Measurements from ENCODE around the gene GPR37L1.

GPR37L1 gene, protein sequence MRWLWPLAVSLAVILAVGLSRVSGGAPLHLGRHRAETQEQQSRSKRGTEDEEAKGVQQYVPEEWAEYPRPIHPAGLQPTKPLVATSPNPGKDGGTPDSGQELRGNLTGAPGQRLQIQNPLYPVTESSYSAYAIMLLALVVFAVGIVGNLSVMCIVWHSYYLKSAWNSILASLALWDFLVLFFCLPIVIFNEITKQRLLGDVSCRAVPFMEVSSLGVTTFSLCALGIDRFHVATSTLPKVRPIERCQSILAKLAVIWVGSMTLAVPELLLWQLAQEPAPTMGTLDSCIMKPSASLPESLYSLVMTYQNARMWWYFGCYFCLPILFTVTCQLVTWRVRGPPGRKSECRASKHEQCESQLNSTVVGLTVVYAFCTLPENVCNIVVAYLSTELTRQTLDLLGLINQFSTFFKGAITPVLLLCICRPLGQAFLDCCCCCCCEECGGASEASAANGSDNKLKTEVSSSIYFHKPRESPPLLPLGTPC

DNA sequence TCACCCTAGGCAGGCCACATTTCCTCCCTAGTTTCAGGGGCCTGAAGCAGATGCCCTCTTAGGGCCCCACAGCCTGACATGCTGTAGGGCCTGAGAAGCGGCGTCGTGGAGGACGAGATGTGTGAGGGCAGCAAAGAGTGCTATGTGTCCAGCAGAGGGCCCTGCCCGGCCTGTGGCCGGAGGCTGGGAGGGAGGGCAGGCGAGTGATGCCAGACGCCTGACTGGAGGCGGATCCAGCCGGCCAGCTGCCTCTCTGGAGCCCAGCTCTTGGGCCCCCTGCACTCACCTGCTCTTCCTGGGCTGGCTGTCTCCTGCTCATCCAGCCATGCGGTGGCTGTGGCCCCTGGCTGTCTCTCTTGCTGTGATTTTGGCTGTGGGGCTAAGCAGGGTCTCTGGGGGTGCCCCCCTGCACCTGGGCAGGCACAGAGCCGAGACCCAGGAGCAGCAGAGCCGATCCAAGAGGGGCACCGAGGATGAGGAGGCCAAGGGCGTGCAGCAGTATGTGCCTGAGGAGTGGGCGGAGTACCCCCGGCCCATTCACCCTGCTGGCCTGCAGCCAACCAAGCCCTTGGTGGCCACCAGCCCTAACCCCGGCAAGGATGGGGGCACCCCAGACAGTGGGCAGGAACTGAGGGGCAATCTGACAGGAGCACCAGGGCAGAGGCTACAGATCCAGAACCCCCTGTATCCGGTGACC is at the start of gene GPR37L1:
TSS of gene GPR37L1 (plus strand) at position 279 of the 697 bp plus-strand sequence. CDS start at position 326, 47 bp downstream.
- no peak within 1 kb of the TSS for H3K4me3 ChIP-seq (ENCODE audit: low read length)
- TF ChIP-seq ZNF274 (IDR thresholded peaks at IDR 0.05; ENCODE audit: low read depth, low read length) = no peak

DNA sequence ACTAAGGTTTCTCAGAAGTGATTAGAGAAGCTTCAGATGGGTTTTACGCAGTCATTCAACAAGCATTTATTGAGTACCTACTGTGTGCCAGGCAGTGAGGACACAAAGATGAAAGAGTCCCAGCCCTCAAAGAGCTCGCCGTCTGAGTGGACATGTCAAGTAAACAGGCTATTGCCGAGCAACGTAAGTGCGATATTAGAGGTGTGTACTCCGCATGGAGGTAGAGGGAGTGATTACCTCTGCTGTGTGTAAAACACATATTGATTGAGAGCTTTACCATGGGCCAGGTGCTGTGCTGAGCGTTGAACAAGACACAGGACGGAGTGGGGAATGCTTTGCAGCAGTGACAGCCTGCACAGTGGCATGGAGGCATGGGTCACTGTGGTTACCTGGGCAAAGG is 49.5 kb upstream of the GPR37L1 start:
- no peak for TF ChIP-seq ZNF274 (IDR thresholded peaks at IDR 0.05; ENCODE audit: low read depth, low read length)
- H3K4me3 ChIP-seq (ENCODE audit: low read length) = no peak overlapping the region

DNA sequence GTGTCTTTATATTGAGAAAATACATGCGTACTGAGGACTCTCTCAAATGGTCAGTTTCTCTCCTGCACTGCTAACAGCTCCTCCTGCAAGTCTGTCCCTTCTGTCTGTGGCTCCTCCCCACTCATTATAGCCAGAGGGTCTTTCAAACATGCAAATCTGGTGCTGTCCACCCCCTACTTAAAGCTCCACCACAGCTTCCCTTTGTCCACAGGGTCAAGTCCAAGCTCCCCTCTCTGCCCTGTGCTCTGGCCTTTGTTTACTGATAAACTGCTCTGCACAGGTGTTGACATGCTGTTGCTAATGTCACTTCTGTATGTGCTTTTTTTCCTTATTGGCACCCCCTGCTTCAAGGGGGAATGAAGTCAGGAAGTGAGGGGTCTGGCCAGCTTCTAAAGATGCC is 47.7 kb upstream of the GPR37L1 start:
- no peak overlapping the region for H3K4me3 ChIP-seq (ENCODE audit: low read length)
- no peak for TF ChIP-seq ZNF274 (IDR thresholded peaks at IDR 0.05; ENCODE audit: low read depth, low read length)

DNA sequence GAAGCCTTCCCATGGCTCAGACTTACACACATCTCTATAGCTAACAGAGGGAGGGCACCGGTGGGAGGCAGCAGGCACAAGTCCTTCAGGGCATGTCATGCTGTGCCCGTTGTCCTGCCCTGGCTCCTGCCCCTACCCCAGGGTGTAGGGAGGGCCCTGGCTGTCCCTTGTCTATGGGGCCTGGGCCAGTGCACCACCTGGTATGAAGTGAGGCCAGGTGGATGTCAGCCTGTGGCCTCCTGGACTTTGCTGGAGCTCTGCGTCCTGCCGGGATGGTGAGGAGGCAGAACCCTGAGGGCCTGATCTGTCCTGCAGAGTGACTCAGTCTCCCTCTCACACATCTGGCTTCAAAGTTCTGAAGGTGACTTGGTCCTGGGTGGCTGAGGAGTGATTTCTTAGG is 47.3 kb upstream of the GPR37L1 start:
- no peak for TF ChIP-seq ZNF274 (IDR thresholded peaks at IDR 0.05; ENCODE audit: low read depth, low read length)
- no peak overlapping the region for H3K4me3 ChIP-seq (ENCODE audit: low read length)

DNA sequence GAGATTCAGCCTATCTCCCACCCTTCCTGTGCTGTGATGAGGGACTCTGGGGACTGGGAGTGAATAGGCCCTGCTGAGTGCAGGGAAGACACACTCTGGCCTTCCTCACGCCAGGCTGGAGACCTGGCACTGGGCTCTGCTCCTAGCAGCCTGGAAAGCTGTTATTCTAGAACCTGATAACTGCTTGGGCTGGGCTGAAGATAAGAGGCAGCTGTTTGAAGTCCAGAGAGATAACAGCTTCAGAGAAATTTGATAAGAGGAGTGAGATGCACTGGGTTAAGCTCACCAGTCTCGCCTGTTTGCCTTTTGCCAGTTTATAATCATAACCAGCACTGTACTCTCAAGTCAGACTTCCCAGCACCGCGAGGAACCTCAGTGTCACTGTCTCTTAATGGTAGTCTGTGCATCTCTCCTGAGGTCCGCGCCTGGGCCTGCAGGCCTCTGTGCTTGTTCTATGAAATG is 46.6 kb upstream of the GPR37L1 start:
- no peak overlapping the region for H3K4me3 ChIP-seq (ENCODE audit: low read length)
- no peak for TF ChIP-seq ZNF274 (IDR thresholded peaks at IDR 0.05; ENCODE audit: low read depth, low read length)

DNA sequence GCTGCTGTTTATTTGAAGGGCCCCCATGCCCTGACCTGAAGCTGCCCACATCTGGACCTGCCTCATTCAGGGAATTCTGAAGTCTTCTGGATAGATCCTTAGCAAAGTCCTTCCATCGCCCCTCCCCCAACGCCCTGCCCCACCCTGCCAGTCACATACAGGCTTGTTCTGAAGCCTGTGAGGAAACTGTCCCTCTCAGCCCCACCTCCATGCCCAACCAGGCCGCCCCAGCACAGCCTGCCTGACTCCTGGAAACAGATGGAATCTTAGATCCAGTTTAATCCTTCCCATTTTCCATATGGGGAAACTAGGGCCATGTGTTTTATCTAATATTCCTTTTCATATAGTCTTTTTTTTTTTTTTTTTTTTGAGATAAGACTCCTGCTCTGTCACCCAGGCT is 44.5 kb upstream of the GPR37L1 start:
- H3K4me3 ChIP-seq (ENCODE audit: low read length) = no peak overlapping the region
- no peak for TF ChIP-seq ZNF274 (IDR thresholded peaks at IDR 0.05; ENCODE audit: low read depth, low read length)

DNA sequence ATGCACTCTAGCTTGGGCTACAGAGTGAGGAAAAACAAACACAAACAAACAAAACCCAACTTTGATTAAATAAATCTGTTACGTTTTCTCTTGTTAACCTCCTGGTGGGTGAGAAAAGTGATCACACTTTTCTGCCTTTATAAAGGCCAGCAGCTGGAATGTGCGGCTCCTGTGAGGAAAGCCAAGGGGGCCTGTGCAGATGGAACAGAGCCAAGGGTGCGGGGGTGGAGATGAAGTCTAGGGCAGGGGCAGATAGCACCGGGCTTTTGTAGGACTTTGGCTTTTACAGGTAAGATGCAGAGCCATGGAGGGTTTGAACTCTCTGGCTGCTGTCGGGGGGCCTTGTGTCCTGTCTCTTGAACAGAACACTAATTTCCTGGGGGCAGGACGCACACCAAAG is 40.7 kb upstream of the GPR37L1 start:
- TF ChIP-seq ZNF274 (IDR thresholded peaks at IDR 0.05; ENCODE audit: low read depth, low read length) = no peak
- H3K4me3 ChIP-seq (ENCODE audit: low read length) = no peak overlapping the region

DNA sequence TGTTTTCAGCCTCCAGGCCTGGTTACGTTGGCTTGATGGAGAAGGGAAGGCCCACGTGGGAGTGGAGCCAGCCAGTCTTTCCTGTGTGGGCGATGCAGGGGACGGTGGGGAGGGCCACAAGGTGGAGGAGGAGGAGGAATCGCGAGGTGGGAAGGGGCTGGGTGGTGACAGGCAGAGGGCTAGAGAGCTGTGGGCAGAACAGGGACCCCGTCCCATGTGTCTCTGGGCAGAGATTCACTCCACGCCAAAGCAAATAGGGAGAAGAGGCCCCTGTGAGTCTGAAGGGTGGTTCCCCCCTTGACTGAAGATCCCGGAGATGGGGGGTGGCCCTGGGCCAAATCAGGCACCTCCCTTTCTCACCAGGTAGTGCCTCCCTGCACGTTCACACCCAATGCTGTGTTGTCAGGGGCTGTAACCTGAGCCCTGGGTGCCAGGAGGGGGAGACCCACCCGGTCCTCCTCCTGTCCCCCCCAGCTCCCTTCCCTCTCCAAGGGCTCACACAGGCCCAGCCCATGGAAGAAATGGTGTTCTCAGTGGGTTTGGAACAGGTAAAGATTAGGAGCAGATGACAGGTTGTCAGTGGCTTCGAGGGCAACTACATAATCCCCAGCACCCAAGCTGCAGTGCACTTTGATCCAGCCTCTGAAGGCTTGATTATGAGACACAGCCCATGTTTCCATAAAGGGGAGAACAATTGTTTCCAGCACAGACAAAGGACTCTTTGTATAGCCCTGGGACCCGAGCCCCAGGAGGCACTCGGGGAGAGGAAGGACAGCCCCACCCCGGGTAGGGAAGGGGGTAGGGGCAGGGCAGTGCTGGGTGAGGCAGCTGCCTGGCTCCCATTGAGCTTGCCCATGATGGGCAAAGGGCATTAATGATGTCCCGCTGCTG is 37.7 kb upstream of the GPR37L1 start:
- H3K4me3 ChIP-seq (ENCODE audit: low read length) = no peak overlapping the region

DNA sequence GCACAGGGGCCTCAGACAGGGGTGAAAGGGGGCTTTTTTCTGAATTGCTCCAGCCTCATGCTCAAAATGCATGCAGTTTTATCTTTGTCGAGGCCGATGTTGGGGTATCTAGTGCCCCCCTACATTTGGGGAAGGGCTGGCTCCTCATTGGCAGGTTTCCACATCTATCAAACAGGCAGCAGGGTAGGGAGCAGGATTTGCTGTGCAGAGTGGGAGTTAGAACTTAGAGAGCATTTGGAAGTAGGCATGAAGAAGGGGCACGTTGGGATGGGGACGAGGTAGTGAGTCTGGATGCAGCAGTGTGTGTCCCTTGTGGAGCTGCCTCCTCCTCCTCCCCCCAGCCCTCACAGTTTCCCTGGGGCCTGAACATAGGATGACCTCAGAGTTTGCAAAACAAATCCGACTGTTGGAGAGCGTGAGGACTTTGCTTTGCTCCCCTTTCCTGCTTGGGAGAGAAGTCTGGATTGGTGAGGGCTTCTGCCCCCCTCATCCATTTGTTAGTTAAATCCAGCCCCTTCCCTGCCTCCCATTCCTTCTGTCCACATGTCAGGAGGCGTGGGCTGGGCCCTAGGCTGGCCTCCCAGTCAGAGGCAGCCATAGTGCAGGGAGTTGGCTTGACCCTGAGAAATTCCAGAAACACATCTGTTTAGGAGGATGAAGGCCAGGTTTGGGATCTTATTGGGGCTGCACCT is 36.9 kb upstream of the GPR37L1 start:
- no peak overlapping the region for H3K4me3 ChIP-seq (ENCODE audit: low read length)
- TF ChIP-seq ZNF274 (IDR thresholded peaks at IDR 0.05; ENCODE audit: low read depth, low read length) = no peak

More for the DNA sequence above, 37.7 kb upstream of the GPR37L1 start:
- TF ChIP-seq ZNF274 (IDR thresholded peaks at IDR 0.05; ENCODE audit: low read depth, low read length) = no peak

DNA sequence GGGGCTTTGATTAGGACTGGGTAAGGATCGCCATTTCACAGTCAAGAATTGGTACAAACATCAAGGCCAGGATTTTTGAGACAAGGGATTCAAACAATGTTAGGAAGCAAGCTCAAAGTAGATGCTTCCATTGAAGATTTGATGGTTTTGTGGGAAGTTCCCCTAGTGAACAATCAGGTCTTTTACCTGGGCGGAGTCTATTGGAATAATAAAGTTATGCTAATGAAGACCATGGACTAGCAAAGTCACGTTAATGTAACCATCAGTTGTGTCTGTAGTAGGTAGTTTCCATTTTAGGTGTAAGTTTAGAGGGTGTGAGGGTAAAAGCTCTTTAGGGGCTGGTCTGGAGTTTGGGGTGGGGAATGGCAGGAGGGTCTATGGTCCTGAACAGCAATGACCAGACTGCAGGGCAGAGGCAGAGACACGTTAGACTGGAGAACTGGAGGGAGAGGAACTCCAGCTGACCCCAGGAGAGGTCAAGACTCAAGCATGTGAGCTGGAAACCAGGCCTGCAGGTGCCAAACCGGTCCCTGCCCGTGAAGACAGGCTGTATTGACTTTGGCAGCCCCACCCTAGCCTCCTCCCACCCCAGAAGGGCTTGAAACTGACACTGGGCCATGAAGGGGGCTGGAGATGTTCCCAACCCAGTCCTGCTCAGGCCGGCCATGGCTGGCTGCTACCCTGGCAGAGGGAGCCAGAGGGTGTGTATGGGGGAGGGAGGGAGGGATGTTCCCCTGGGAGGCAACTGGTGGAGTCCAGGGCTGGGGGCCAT is 36.0 kb upstream of the GPR37L1 start:
- TF ChIP-seq ZNF274 (IDR thresholded peaks at IDR 0.05; ENCODE audit: low read depth, low read length) = no peak
- H3K4me3 ChIP-seq (ENCODE audit: low read length) = no peak overlapping the region

DNA sequence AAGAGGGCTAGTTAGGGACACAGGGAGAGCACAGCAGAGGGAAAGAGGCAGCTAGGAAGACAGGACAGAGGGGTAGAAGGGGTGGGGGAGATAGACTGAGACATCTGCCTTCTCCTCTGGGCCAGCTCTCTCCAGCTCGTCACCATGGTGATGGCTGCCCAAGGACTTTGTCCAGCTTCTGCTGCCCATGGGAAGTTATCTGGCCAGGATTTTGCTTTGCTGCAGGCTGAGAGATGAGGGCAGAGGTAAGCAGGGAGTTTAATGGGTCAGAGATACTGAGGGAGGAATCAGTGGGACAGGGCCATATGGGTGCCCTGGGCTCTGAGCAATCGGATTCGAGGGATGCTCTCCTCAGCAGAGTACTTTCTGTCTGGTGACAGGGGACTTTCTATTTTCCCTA is 34.5 kb upstream of the GPR37L1 start:
- no peak overlapping the region for H3K4me3 ChIP-seq (ENCODE audit: low read length)
- no peak for TF ChIP-seq ZNF274 (IDR thresholded peaks at IDR 0.05; ENCODE audit: low read depth, low read length)

DNA sequence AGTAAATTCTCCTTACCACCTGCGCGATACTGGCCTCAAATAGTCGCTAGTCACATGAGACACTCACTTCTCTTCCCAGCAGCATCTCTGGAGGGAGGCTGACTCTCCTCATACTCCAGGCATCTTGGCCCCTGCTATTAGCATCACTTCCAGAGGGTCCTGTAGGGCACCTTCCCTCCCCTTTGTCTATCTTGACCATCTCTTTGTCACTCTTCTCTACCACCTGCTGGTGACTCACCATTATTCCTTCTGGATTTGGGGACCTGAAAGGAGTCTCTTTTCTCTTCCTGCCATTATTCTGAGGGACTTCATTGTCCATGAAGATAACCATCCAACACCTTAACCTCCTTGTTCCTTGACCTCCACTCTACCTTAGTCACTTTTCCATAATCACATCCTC is 31.7 kb upstream of the GPR37L1 start:
- TF ChIP-seq ZNF274 (IDR thresholded peaks at IDR 0.05; ENCODE audit: low read depth, low read length) = no peak
- H3K4me3 ChIP-seq (ENCODE audit: low read length) = no peak overlapping the region

DNA sequence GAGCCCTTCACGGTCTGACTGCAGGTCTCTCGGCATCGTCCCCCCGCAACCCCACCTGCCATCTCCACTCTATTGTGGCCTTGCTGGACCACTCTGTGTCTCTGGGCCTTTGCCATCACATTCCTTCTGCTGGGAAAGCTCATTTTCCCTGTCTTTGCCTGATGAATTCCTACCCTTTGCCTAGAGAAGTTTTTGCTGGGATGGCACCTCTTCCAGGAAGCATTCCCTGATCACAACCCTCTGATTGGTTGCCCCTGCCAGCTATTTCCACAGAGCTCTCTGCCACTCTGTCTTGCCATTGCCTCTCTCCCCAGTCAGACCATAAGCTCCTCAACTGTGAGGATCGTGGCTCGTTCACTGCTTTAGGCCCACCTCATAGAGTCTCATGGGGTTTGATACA is 28.9 kb upstream of the GPR37L1 start:
- no peak overlapping the region for H3K4me3 ChIP-seq (ENCODE audit: low read length)
- no peak for TF ChIP-seq ZNF274 (IDR thresholded peaks at IDR 0.05; ENCODE audit: low read depth, low read length)
